DOHH2 (cell line): ENCODE measurements around the gene CCDC63.

Experiments used
- H3F3A ChIP-seq: fragments of 200-600 bp; sonication (generic), shearing (Covaris generic); 2 replicates; pipeline ENCODE4 v1.6.0; 2016; ENCODE audit warnings: antibody characterized with exemption, mild to moderate bottlenecking; ENCODE audit not compliant: control insufficient read depth, insufficient read depth
- H3K27ac ChIP-seq: fragments of 200-600 bp; sonication (generic); 2 replicates; pipeline ENCODE4 v1.5.1; 2014; ENCODE audit warnings: low read depth, mild to moderate bottlenecking, low read length, moderate library complexity
- H3K27me3 ChIP-seq: fragments of 200-600 bp; sonication (generic); 2 replicates; pipeline ENCODE4 v1.6.1; 2014; ENCODE audit warnings: mild to moderate bottlenecking, low read length, mixed read lengths; ENCODE audit not compliant: control insufficient read depth
- H3K36me3 ChIP-seq: fragments of 200-600 bp; sonication (generic); 2 replicates; pipeline ENCODE4 v1.6.1; 2014; ENCODE audit warnings: mild to moderate bottlenecking, low read length, moderate library complexity, mixed read lengths; ENCODE audit not compliant: control insufficient read depth
- H3K4me1 ChIP-seq: fragments of 200-600 bp; sonication (generic); 2 replicates; pipeline ENCODE4 v1.6.1; 2014; ENCODE audit warnings: mild to moderate bottlenecking, low read length, mixed read lengths; ENCODE audit not compliant: control insufficient read depth
- H3K4me2 ChIP-seq: fragments of 200-600 bp; sonication (generic); 2 replicates; pipeline ENCODE4 v1.6.0; 2014; ENCODE audit warnings: mild to moderate bottlenecking, low read length, moderate library complexity
- H3K4me3 ChIP-seq: fragments of 200-600 bp; sonication (generic); 2 replicates; pipeline ENCODE4 v1.5.1; 2014; ENCODE audit warnings: mild to moderate bottlenecking, low read length, mixed read lengths
- H3K79me2 ChIP-seq: fragments of 200-600 bp; sonication (generic); 2 replicates; pipeline ENCODE4 v1.6.1; 2014; ENCODE audit warnings: mild to moderate bottlenecking, low read length, mixed read lengths; ENCODE audit not compliant: control insufficient read depth
- H3K9me2 ChIP-seq: fragments of 200-600 bp; sonication (generic); replicated peaks from 2 replicates; pipeline ENCODE4 v1.6.1; 2014; ENCODE audit warnings: mild to moderate bottlenecking, low read length, mixed read lengths; ENCODE audit not compliant: control insufficient read depth
- H3K9me3 ChIP-seq: fragments of 200-600 bp; sonication (generic); 2 replicates; pipeline ENCODE4 v1.6.1; 2014; ENCODE audit warnings: antibody characterized with exemption, low read length, mixed read lengths; ENCODE audit not compliant: control insufficient read depth, insufficient read depth
- H4K20me1 ChIP-seq: fragments of 200-600 bp; sonication (generic); 2 replicates; pipeline ENCODE4 v1.6.0; 2014; ENCODE audit warnings: low read depth, mild to moderate bottlenecking, antibody characterized with exemption, low read length, moderate library complexity; ENCODE audit not compliant: control insufficient read depth, insufficient read depth
- EZH2phosphoT487 ChIP-seq: fragments of 200-600 bp; sonication (generic); IDR thresholded peaks from 2 replicates; pipeline ENCODE4 v1.6.1; 2017; ENCODE audit warnings: borderline replicate concordance, mild to moderate bottlenecking, antibody characterized with exemption, low read length, moderate library complexity, mixed read lengths
- TF ChIP-seq, protein P1 (sequence below): fragments of 200-600 bp; sonication (generic); IDR thresholded peaks from one replicate; pipeline ENCODE4 v1.5.1; 2014; ENCODE audit warnings: antibody characterized with exemption, mild to moderate bottlenecking, low read depth, low read length; ENCODE audit not compliant: poor library complexity, severe bottlenecking

The CCDC63 gene

DNA sequence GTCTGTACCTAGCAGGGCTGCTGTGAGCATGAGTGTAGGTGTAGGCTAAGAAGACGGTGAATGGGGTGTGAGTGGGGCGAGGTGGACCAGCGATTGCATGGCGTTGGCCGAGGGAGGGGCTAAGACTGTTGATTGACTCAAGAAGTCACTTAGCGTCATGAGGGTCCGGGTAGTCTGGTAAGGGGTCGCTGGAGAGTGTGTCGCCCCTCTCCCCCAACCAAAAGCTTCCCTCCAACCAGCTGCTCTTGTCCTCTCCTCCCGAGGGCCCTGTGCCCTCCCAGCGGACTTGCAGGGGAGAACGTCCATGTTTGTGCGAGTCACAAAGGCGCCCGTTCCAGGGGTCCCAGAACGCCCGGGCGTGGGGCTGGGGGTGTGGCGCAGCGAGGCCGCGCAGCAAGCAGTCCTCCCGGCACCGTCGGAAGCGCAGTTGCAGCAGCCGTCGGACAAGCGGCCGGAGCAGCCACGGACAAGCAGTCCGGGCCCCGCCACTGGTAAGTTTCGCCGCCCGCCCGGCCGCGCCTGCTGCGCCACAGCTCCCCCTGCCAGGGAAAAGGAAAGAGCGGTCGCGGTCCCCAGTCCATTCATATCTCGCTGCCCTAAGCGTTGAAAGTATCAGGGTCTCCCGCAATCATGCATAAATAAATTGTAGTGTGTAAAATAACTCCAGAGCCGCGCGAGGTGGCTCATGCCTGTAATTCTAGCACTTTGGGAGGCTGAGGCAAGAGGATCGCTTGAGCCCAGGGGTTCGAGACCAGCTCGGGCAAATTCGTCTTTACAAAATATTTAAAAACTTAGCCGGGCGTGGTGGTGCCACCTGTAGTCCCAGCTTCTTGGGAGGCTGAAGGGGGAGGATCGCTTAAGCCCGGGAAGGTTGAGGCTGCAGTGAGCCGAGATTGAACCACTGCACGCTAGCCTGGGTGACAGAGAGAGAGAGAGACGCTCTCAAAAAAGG, at the start of gene CCDC63:
TSS of gene CCDC63 (plus strand) at position 373 of the 952 bp plus-strand sequence. CDS start 5,968 bp downstream, outside the sequence.
- Histone ChIP-seq H3K4me3 (peak within 1 kb of the TSS; percentile 61), H3K36me3 (no peaks in the 10 kb centered on the region), H4K20me1 (no peaks in the 10 kb centered on the region), H3K9me3 (no peaks in the 10 kb centered on the region; the same call in 1 of the 2 replicates), H3K9me2 (no peaks in the 10 kb centered on the region), H3K27me3 (peaks cover 56% of the 10 kb centered on the region), H3K4me2 (peak within 1 kb of the TSS; percentile 65), H3F3A (no peaks in the 10 kb centered on the region), H3K27ac (no peak within 1 kb of the TSS), H3K4me1 (peaks cover 4% of the 10 kb centered on the region), H3K79me2 (no peaks in the 10 kb centered on the region)
- TF ChIP-seq, protein P1, sequence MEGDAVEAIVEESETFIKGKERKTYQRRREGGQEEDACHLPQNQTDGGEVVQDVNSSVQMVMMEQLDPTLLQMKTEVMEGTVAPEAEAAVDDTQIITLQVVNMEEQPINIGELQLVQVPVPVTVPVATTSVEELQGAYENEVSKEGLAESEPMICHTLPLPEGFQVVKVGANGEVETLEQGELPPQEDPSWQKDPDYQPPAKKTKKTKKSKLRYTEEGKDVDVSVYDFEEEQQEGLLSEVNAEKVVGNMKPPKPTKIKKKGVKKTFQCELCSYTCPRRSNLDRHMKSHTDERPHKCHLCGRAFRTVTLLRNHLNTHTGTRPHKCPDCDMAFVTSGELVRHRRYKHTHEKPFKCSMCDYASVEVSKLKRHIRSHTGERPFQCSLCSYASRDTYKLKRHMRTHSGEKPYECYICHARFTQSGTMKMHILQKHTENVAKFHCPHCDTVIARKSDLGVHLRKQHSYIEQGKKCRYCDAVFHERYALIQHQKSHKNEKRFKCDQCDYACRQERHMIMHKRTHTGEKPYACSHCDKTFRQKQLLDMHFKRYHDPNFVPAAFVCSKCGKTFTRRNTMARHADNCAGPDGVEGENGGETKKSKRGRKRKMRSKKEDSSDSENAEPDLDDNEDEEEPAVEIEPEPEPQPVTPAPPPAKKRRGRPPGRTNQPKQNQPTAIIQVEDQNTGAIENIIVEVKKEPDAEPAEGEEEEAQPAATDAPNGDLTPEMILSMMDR, result peak; percentile 22
- peak; percentile 41; the same call in 1 of the 2 replicates for TF ChIP-seq EZH2phosphoT487

DNA sequence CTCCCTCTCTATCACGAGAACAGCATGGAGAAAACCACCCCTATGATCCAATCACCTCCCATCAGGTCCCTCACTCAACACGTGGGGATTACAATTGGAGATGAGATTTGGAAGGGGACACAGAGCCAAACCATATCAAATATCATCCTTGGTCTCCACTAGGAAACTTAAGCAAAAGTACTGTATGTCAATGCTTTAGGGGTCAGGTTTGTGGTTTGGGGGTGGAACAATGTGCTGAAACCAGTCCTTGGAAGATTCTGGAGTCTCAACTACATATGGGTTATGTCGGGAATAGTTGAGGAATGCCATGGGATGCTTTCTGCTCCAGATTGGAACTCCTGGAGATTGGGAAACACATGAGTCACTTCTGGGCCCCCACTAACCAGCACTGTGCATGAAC, 48.3 kb upstream of the CCDC63 start:
- Histone ChIP-seq H3F3A (no peaks in the 10 kb centered on the region), H3K4me1 (no peaks in the 10 kb centered on the region), H3K4me2 (no peak overlapping the region), H3K9me2 (no peaks in the 10 kb centered on the region), H3K4me3 (no peak overlapping the region), H3K9me3 (no peaks in the 10 kb centered on the region; the same call in 1 of the 2 replicates), H3K27me3 (no peaks in the 10 kb centered on the region), H3K36me3 (no peaks in the 10 kb centered on the region), H3K79me2 (no peaks in the 10 kb centered on the region), H3K27ac (no peak overlapping the region), H4K20me1 (no peaks in the 10 kb centered on the region)
- no peak for TF ChIP-seq EZH2phosphoT487
- TF ChIP-seq, protein P1, result no peak

DNA sequence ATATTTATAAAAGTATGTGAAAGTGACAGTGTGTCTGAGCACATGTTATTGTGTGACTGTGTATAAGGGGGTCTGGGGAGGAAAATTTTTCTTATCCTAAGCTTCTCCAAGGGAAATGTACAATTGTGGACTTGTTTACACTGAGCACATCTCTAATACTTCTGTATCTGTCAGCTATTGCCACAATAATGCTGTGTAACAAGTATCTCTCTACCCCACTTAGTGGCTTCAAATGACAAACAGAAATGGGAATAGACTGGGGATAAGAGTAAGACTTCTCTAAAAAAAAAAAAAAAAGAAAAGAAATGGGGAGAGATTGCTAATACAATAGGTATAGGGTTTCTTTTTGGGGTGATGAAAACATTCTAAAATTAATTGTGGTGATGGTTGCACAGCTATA, 44.3 kb upstream of the CCDC63 start:
- H3K27me3 ChIP-seq, result no peaks in the 10 kb centered on the region
- no peak overlapping the region for H3K4me2 ChIP-seq
- H3K4me3 ChIP-seq, result no peak overlapping the region
- no peaks in the 10 kb centered on the region for H3K4me1 ChIP-seq
- H4K20me1 ChIP-seq, result no peaks in the 10 kb centered on the region
- no peak overlapping the region for H3K27ac ChIP-seq
- H3K79me2 ChIP-seq, result no peaks in the 10 kb centered on the region
- H3K36me3 ChIP-seq, result no peaks in the 10 kb centered on the region
- no peaks in the 10 kb centered on the region for H3F3A ChIP-seq
- H3K9me2 ChIP-seq, result no peaks in the 10 kb centered on the region
- H3K9me3 ChIP-seq, result no peaks in the 10 kb centered on the region; the same call in 1 of the 2 replicates
- no peak for TF ChIP-seq EZH2phosphoT487
- TF ChIP-seq, protein P1, result no peak
